Brain pericyte (primary cell): Measurements from ENCODE around the gene INKA1.
"Not testable (repeated sequence)": the region's sequence is repeated elsewhere in the genome, so short reads cannot be mapped to it uniquely, and the experiment has no call there.

Experiments used
- DNase-seq: peaks from one replicate; pipeline ENCODE4 v3.0.0-alpha.2; 2012; ENCODE audit warnings: low read depth, low spot score

INKA1 gene

DNA sequence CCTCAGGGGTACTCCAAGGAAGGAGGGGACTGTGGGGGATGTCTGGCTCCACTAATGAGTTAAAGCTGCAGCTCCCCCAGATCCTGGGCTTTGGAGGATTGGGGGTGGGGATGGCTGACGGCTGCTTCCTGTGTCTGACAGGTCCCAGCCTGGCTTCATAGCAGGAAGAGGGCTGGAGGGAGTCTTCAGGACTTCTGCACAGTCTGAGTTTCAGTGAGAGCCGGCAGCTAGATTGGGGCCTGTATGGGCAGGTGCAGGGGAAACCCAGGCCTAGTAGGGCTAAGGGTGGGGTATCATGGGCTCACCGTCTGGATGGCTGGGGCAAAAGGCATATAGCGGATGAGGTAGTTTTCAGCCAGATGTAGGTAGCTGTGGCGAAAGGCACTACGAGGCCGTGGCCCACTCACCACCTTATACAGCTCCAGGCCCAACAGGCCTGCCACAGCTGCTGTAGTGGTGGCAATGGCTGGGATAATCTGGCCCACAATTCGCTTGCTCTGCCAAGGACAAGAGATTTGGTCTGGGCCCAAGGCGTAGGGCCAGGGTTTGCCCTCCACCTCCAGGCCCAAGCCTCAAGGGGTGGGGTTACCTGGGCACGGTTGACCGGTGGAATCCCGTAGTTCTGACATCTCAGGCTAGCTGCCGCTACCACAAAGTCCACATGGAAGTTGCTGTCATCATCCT, 4.5 kb downstream of the INKA1 start:
- DNase-seq: no peak

DNA sequence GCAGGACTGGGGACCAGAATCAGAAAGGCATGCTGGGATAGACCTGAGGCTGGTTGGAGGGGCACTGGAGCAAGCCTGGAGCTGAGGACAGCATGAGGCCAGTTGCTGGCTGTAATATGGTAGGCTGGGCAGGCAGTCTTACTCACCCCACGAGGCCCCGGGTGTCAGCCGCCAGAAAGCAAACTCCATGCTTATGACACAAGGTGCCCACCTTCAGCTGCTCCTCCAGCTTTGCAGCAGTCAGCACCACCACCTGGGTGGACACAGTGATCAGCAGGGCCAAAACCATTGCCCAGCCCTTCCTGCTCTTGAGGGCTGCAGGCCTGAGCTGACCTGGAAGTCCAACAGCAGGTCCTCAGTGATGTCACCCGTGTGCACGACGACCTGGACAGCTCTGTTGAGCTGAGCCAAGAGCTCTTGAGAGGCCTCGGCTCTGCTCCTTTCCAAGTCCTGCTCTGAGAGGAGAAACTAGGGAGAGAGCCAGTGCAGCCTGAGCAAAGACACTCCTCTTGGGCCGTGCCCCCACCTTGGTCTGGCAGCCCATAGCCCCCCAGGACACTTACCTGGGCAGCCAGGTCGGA, 9.9 kb downstream of the INKA1 start:
- DNase-seq: no peak

DNA sequence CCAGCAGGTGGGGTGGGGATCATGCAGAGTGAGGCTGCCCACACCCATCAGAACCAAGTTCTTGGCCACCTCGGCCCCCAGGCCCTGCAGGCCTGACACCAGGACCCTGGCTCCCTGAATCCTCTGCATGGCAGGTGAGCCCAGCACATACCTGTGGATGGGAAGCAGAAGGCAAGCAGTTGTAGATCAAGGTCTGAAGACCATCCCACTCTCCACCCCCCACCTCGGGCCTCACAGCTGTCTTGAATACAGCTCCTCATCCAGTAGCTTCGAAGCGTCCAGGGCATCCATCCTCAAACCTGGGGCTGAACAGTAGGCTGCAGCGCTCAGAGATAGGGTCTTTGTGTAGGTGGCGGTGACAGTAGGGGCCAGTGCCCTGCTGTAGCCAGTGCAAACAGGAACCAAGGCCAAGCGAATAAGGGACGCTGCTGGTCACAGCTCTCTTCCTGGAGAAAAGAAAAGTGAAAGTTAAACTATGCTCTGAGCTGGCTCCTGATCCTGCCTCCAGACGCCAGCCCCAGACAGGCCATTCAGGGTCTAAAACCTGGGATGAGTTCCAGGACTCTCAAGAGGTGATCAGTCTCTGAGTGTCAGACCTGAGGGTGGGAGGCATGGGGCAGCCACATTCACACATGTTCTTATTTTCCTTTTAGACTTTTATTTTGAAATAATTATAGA, 10.6 kb downstream of the INKA1 start, which contains the start of gene UBA7:
TSS of gene UBA7 (minus strand) at position 457 of the 678 bp plus-strand sequence. CDS start at position 291, 166 bp downstream.
- DNase-seq: no peak

DNA sequence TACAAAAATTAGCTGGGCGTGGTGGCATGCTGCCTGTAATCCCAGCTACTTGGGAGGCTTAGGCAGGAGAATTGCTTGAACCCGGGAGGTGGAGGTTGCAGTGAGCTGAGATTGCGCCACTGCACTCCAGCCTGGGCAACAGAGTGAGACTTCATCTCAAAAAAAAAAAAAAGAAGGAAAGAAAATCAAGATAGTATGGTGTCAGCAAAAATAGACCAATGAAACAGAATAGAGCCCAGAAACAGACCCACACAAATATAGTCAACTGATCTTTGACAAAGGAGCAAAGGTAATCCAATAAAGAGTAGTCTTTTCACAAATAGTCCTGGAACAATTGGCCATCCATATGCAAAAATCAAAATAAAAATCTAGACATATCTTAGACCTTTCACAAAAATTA, 20.1 kb downstream of the INKA1 start:
- not testable (repeated sequence) for DNase-seq

DNA sequence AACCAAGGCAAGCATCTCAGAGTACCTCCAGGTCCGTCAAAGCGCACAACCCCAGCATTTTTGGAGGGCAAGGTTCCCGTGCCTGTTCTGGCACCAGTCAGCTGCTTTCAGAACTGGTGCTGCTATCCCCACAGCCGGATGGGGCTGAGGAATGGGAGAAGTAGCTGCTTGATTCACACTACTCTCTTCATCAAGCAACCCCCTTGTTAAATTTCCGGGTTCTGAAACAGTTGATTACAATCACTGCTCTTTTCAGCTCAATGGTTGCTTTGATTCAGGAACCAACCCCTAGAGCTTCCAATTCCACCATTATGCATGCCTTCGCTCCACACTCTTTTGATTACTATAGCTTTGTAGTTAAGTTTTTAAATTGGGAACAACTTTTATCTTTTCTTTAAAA, 23.0 kb downstream of the INKA1 start:
- no peak for DNase-seq

DNA sequence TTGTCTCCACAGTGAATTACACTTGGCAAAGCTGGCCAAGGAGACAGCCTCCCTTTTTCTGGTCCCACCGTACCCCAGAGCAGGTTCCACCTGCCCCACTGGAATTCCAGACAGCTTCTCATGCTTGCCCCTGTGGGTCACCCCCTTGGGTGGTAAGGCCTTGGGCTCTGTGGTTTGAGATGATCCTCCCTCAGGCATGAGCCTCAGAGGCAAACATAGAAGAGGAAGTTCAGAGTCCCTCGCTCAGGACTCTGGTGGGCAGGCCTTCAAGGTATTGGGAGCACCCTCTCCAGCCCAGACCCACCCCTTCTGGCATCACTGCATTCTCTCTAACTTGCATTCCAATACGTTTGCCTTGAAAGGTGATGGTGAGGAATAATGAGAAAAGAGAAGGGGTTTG, 28.3 kb downstream of the INKA1 start:
- DNase-seq: no peak

DNA sequence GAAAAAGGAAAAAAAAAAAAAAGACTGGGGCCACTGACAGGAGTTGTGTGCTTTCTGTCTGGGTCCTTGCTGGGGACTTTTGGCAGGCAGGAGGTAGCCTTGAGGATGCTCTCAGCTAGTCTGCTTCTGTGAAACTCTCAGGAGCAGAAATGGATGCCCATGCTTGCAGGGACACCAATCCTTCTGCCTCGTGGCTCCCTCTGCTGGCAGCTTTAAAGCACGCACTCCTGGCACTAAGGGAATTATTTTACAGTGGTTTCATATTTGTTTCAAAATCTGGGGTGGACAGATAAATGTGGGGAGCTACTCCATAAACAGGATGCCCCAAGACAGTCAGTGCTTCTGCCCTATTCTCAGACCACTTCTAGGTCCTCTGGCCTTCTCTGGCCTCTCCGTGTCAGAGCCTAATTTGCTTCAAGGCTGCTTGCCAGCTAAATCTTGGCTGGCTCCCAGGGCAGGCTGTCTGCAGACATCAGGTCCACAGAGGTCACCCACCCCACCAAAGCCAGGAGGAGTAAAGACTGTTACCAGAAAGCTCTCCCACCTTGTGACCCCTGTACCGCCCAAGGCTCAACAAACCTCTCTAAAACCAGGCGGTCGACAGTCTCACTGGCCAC, 36.2 kb downstream of the INKA1 start:
- peak; percentile 31 for DNase-seq

DNA sequence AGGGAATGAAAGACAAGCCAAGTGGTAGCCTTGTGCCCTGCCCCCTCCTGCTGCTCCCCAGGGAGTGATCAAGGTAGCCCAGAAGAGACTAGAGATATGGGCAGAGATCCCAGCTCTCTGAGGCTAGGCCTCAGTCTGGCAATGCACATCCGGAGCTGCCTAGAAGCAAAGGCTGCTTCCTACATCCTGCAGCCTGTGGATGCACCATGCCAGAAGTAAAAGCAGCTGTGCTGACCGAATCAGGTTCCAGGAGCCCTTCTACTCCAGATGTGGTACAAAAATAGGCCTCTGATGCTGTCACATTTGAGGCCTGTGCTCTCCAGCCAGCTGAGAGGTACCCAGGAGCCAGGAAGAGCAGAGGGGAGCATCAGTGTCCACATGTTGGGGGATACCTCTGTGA, 37.3 kb downstream of the INKA1 start:
- no peak for DNase-seq

DNA sequence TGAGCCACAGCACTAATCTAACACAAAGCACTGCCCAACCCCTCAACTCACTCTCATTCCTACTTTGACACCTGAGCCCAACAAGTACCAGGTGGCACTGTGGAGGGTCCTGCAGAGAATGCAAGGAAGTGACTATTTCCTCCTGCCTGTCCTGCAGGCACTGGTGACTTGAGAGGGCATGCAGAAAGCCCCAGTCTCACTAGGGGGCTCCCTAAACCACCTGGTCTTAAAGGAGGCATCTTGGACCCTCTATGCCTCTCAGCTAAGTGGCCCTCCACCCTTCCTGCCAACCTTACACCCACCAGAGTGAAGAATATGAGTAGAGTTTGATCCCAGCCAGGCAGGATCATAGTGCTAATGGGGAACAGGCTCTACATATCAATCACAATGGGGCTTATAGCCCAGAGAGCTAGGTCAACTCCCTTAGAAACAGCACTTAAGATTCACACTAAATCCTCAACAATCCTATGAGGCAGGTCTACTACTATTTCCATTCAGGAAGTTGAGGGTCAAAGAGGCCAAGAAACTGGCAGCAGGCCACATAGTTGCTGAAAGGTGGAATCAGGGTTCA, 38.1 kb downstream of the INKA1 start:
- no peak for DNase-seq

DNA sequence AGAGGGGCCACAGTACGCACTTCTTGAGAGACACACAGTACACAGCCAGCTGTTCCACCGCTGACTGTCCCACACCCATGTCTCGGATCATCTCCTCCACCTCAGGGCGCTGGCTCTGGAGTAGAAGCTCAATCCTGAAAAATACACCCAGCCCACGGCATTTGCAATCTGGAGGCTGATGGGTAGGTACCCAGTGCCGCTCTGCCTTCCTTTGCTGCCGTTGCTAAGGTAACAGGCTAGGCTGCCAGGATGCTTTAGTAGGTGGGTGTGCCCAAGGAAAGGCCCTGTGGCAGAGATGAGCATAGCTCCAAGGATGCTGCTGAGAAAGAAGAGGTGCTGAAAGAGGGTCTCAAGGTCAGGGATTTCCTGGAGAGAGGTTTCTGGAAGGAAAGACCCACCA, 38.7 kb downstream of the INKA1 start:
- no peak for DNase-seq

DNA sequence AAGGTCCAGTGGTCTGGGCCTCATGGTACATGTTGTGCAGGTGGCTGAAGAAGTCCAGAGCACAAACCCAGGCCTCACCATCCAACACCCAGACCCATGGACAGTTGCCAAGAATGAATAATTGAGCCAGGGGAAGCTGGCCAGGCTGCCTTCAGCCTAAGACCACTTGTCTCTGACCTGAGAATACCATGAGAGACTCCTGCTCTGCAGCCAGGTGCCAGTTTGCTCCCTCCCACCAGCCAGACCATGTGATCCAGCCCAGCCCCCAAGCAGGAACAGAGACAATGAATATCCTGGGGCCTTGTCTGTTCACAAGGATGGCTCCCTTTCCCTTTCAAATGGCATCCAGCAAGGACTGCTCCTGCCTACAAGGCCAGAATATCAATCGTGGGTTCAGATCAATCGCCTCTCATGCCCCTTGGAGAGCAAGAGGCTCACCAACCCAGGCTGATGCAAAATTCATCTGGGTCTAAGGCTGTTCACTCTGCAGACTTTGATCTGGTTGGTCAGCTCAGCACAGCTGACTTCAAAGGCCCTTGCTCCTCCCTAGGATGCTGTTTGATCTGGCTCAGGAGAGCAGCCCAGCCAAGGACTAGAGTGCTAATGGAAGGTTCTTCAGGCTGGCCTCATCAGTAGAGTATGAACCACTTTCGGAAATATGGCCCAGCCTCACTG, 39.9 kb downstream of the INKA1 start:
- DNase-seq: no peak

DNA sequence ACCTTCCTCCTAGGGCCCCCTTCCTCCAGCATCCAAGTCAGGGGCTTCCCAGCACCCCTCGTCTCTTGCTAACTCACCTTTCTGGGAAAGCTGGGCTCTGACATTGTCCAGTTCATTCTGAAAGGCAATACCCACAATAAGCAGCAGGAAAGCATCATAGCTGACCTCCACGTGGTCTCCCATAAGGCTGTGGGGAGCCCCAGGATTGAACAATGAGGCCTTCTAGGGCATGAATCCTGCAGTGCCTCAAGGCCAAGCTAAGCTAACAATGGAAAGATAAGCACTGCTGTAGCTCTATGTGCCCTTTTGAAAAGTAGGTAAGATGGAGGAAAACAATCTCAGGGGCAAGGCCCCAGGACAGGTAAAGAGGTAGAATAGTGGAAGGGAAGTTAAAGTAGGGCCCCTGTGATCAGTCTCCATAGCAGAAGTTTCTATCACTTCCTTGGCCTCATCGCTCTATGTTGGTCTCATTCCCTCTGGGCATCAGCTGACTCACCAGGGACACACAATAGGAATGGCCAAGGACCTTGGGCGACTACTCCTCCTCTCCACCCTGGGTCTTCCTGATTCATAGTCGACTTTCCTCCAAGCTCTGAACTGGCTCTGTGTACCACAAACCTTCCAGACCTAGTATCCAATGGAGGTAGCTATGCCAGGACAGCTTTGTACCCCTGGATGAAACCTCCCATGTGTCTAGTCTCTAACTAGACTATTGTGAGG, 41.6 kb downstream of the INKA1 start:
- no peak for DNase-seq

DNA sequence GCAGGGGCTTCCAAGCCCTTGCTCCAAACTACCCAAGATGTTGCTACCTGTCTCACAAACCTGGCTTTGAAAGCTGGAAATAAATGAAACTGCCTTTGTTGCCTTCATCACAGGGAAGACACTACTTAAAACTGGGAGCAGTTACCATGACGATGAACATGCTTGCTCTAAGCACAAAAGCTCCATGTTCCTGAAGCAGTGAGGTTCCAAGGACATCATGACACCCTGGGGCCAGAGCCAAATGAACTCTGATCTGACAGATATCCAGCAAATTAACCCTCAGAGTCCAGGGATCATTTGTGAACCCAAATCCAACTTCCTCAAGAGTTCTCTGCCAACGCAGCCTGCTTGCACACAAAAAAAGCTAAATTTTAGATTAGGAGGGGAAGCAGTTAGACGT, 42.6 kb downstream of the INKA1 start:
- no peak for DNase-seq
